ENCODE measurements around the gene THEM5. TPM values are rescaled to one million over a fixed set of nuclear protein-coding genes. Genes with fewer than 3 reads are reported as not detected.
"Not testable (repeated sequence)": the region's sequence is repeated elsewhere in the genome, so short reads cannot be mapped to it uniquely, and the experiment has no call there.

Gene THEM5
- polyA plus RNA-seq, 3 donors, result not detected

DNA sequence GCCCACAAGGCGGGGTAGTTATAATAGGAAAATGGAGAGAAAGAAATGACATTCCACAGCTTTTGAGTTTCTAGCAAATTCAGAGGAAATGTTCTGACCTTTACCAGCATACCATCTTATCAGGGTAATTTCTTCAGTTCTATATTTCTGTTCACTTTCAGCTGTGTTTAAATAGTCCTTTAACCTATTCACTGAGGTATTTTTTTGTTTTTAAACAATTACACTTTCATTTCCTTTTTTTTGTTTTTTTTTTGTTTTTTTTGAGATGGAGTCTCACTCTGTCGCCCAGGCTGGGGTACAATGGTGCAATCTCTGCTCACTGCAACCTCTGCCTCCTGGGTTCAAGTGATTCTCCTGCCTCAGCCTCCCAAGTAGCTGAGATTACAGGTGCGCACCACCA is 30.9 kb upstream of the THEM5 start:
- H3K27ac ChIP-seq (ENCODE audit: low read depth in 1 of 2, low read length in 2 of 2); H3K9me3 Mint-ChIP-seq; H3K9ac ChIP-seq (ENCODE audit: insufficient read depth, low read length, poor library complexity, severe bottlenecking); H4K20me1 ChIP-seq (ENCODE audit: insufficient read depth, low read length); H3K27me3 ChIP-seq (ENCODE audit: control insufficient read depth in 2 of 2, insufficient read depth in 2 of 2, low read length in 2 of 2); DNase-seq; H3K9me3 ChIP-seq (replicated peaks in 1 of 2; ENCODE audit: control insufficient read depth in 1 of 2, insufficient read depth in 1 of 2, low read length in 2 of 2); intact Hi-C loops (cut with micrococcal nuclease); H3K4me2 ChIP-seq (replicated peaks; ENCODE audit: extremely low read depth, low read length, poor library complexity, severe bottlenecking); H3K27ac Mint-ChIP-seq; H3K79me2 ChIP-seq (ENCODE audit: insufficient read depth, low read length); H3K4me3 ChIP-seq (replicated peaks in 1 of 3; ENCODE audit: low read depth in 2 of 3, low read length in 3 of 3); H3K4me1 ChIP-seq (ENCODE audit: control insufficient read depth in 1 of 2, insufficient read depth in 2 of 2, low read length in 2 of 2); H3K36me3 Mint-ChIP-seq; H3K27me3 Mint-ChIP-seq (ENCODE audit: low read depth in 3 of 3); H3K4me3 Mint-ChIP-seq; H2AFZ ChIP-seq (ENCODE audit: insufficient read depth, low read depth, low read length, poor library complexity, severe bottlenecking); H3K36me3 ChIP-seq (replicated peaks in 1 of 2; ENCODE audit: control insufficient read depth in 1 of 2, insufficient read depth in 2 of 2, low read length in 2 of 2); H3K4me1 Mint-ChIP-seq: not testable (repeated sequence)
- WGBS (ENCODE audit: insufficient coverage), result no CpG with 5 or more reads among the region's 3 CpGs

DNA sequence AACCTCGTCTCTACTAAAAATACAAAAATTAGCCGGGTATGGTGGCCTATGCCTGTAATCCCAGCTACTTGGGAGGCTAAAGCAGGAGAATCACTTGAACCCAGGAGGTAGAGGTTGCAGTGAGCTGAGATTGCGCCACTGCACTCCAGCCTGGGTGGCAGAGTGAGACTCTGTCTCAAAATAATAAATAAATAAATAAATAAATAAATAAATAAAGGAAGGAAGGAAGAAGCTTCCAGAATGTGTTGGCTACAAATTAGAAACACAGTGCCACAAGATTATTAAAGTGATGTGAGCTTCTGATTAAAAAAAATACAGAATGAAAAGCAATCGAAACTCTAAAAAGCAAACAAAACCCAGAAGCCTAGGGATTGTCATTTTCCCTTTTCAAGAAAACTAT is 30.4 kb upstream of the THEM5 start:
- H3K4me3 Mint-ChIP-seq; intact Hi-C loops (cut with micrococcal nuclease): not testable (repeated sequence)

DNA sequence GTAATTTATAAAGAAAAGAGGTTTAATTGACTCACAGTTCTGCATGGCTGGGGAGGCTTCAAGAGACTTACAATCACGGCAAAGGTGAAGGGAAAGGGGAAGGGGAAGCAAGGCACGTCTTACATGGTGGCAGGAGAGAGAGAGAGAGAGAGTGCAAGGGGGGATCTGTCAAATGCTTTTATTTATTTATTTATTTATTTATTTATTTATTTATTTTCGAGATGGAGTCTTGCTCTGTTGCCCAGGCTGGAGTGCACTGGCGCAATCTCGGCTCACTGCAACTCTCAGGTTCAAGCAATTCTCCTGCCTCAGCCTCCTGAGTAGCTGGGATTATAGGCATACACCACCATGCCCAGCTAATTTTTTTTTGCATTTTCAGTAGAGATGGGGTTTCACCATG is 29.4 kb upstream of the THEM5 start:
- H3K9me3 ChIP-seq (replicated peaks in 1 of 2; ENCODE audit: control insufficient read depth in 1 of 2, insufficient read depth in 1 of 2, low read length in 2 of 2); H3K27ac Mint-ChIP-seq; H3K9ac ChIP-seq (ENCODE audit: insufficient read depth, low read length, poor library complexity, severe bottlenecking); H3K36me3 ChIP-seq (replicated peaks in 1 of 2; ENCODE audit: control insufficient read depth in 1 of 2, insufficient read depth in 2 of 2, low read length in 2 of 2); H3K79me2 ChIP-seq (ENCODE audit: insufficient read depth, low read length); H2AFZ ChIP-seq (ENCODE audit: insufficient read depth, low read depth, low read length, poor library complexity, severe bottlenecking); H3K4me3 ChIP-seq (replicated peaks in 1 of 3; ENCODE audit: low read depth in 2 of 3, low read length in 3 of 3); H3K4me3 Mint-ChIP-seq; H3K27ac ChIP-seq (ENCODE audit: low read depth in 1 of 2, low read length in 2 of 2); H3K27me3 ChIP-seq (ENCODE audit: control insufficient read depth in 2 of 2, insufficient read depth in 2 of 2, low read length in 2 of 2); H3K4me1 ChIP-seq (ENCODE audit: control insufficient read depth in 1 of 2, insufficient read depth in 2 of 2, low read length in 2 of 2); DNase-seq; H4K20me1 ChIP-seq (ENCODE audit: insufficient read depth, low read length); H3K4me2 ChIP-seq (replicated peaks; ENCODE audit: extremely low read depth, low read length, poor library complexity, severe bottlenecking); H3K9me3 Mint-ChIP-seq; H3K27me3 Mint-ChIP-seq (ENCODE audit: low read depth in 3 of 3); H3K4me1 Mint-ChIP-seq; intact Hi-C loops (cut with micrococcal nuclease); H3K36me3 Mint-ChIP-seq: not testable (repeated sequence)
- WGBS (ENCODE audit: insufficient coverage), result 90% methylated on average over 2 of the region's 5 CpGs

More for the DNA sequence above, 30.4 kb upstream of the THEM5 start:
- not testable (repeated sequence) for DNase-seq; H3K79me2 ChIP-seq (ENCODE audit: insufficient read depth, low read length); H3K9me3 ChIP-seq (replicated peaks in 1 of 2; ENCODE audit: control insufficient read depth in 1 of 2, insufficient read depth in 1 of 2, low read length in 2 of 2); H2AFZ ChIP-seq (ENCODE audit: insufficient read depth, low read depth, low read length, poor library complexity, severe bottlenecking); H3K27me3 ChIP-seq (ENCODE audit: control insufficient read depth in 2 of 2, insufficient read depth in 2 of 2, low read length in 2 of 2); H3K9me3 Mint-ChIP-seq; H3K4me2 ChIP-seq (replicated peaks; ENCODE audit: extremely low read depth, low read length, poor library complexity, severe bottlenecking); H3K36me3 Mint-ChIP-seq; H3K4me1 ChIP-seq (ENCODE audit: control insufficient read depth in 1 of 2, insufficient read depth in 2 of 2, low read length in 2 of 2); H3K27me3 Mint-ChIP-seq (ENCODE audit: low read depth in 3 of 3); H3K27ac ChIP-seq (ENCODE audit: low read depth in 1 of 2, low read length in 2 of 2); H3K27ac Mint-ChIP-seq; H4K20me1 ChIP-seq (ENCODE audit: insufficient read depth, low read length); H3K4me3 ChIP-seq (replicated peaks in 1 of 3; ENCODE audit: low read depth in 2 of 3, low read length in 3 of 3); H3K9ac ChIP-seq (ENCODE audit: insufficient read depth, low read length, poor library complexity, severe bottlenecking); H3K36me3 ChIP-seq (replicated peaks in 1 of 2; ENCODE audit: control insufficient read depth in 1 of 2, insufficient read depth in 2 of 2, low read length in 2 of 2); H3K4me1 Mint-ChIP-seq
- no CpG with 5 or more reads among the region's 4 CpGs for WGBS (ENCODE audit: insufficient coverage)
